ENCODE data around the gene ESRRA. TPM values are rescaled to one million over a fixed set of nuclear protein-coding genes. Genes with fewer than 3 reads are reported as not detected.
"Not testable (repeated sequence)": the region's sequence is repeated elsewhere in the genome, so short reads cannot be mapped to it uniquely, and the experiment has no call there.

Gene ESRRA
- total RNA-seq, 1 donor from 2014 or later, result 12.0 TPM

GRCh38 chr11:64292460-64293254 is 12.7 kb upstream of the ESRRA start:
- DNase-seq, result no peak

GRCh38 chr11:64294774-64295173 is 10.6 kb upstream of the ESRRA start:
- no peak for DNase-seq

GRCh38 chr11:64295760-64296159 is 9.6 kb upstream of the ESRRA start:
- DNase-seq, result no peak

GRCh38 chr11:64296236-64296635 is 9.1 kb upstream of the ESRRA start:
- peak; percentile 22 for DNase-seq

- DNase-seq, result no peak
Measured at GRCh38 chr11:64296830-64297698, 8.3 kb upstream of the ESRRA start.

- DNase-seq, result no peak
Measured at GRCh38 chr11:64297699-64298358, 7.5 kb upstream of the ESRRA start.

GRCh38 chr11:64298966-64299846 is 6.1 kb upstream of the ESRRA start:
- DNase-seq, result no peak

- DNase-seq, result no peak
Measured at GRCh38 chr11:64299847-64300648, 5.3 kb upstream of the ESRRA start, which contains the start of gene CATSPERZ. Gene CATSPERZ, plus strand, starts transcription at chr11:64300358. Its CDS starts 53 bp downstream, at chr11:64300411.

GRCh38 chr11:64303109-64304031 is 2.0 kb upstream of the ESRRA start:
- no peak for DNase-seq

GRCh38 chr11:64304032-64304315 is 1.4 kb upstream of the ESRRA start:
- DNase-seq, result no peak

GRCh38 chr11:64304316-64305072 is 830 bp upstream of the ESRRA start:
- peak; percentile 75 for DNase-seq

GRCh38 chr11:64305691-64306562 is 603 bp downstream of the ESRRA start:
- DNase-seq, result no peak

- DNase-seq, result no peak
Measured at GRCh38 chr11:64306563-64306875, 1.2 kb downstream of the ESRRA start.

GRCh38 chr11:64306876-64307622 is 1.7 kb downstream of the ESRRA start:
- DNase-seq, result no peak

- DNase-seq, result not testable (repeated sequence)
Measured at GRCh38 chr11:64307795-64308194, 2.5 kb downstream of the ESRRA start.

GRCh38 chr11:64312947-64313346 is 7.6 kb downstream of the ESRRA start:
- DNase-seq, result no peak

GRCh38 chr11:64313491-64314145 is 8.3 kb downstream of the ESRRA start:
- no peak for DNase-seq
